ENCODE measurements around the gene KMT5B.

The KMT5B gene

DNA sequence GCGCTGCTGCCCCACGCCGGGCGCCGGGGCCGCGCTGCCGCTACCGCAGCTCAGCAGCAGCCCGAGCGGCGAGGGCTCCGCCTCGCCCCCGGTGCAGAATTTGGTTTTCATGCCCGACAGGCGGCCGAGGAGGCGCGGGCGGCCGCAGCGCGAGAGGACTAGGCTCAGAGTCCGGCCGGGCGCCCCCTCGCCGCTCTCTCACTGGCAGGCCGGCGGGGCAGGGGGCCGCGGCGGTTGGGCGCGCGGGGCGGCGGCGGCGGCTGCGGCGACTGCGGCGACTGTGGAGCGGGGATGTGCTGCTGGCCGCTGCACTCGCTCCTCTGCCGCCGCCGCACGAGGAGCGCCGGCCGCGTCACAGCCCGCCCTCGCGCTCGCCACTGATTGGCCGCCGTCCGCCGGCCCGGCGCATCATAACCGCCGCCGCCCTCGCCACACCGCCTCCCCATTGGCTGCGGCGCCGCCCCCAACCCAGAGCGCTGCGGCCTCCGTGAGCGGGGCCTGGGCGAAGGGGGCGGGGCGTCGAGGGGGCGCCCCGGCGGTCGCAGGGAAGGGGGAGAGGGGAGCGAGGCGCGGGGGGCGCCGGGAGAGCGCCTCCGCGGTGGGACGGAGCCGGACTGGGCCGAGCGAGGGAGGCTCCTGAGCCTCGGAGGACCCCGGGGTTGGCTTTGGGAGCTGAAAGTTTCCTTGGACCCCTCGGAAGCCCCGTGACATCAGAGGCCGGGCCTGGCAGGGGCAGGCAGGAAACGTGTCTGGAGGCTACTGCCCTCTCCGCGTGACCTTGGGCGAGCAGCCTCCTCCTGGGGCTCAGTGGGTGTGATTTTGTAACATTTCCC, 91.8 kb downstream of the KMT5B start, which contains the start of gene CHKA:
Gene CHKA (minus strand): TSS at position 322 of the 833 bp plus-strand sequence. CDS start 211 bp downstream, at position 111.
- peak; percentile 72 to 84 for DNase-seq (ENCODE audit: low read depth in 1 of 2, low spot score in 1 of 2)

DNA sequence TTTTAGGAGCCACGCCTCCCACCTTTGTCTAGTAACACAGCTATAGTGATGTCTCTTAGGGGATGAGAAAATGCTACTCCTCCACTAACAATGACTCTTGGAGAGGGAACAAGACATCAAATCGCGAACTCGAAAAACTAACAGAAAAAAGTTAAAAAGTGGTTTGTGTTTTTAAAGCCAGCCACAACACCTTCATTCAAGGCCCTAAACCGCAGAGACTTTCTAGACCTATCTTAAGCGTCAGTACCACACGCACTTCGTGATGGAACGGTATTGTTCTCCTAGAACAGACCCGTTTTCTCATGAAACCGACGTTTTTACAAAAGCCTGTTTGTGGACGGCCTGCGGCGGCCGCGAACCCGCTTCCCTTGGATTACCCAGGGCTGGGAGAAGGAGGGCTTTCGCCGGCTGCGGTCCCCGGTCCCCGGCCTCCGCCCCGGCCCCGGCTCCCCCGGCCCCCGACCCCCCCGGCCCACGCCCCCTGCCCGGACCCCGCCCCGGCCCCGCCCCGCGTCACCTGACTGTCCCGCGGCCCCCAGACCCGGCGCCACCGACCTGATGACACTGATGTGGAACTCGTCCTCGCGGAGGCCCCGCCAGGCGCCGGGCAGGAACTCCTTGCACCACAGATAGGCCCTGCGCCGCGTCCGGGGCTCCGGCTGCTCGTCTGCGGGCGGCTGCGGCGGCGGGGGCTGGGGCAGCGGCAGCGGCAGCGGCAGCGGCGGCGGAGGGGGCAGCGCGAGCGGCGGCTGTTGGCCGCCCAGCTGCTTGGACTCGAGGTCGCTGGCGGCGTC, 92.6 kb downstream of the KMT5B start:
- DNase-seq (ENCODE audit: low read depth in 1 of 2, low spot score in 1 of 2) = peak in 1 of 2 donors; percentile 24

DNA sequence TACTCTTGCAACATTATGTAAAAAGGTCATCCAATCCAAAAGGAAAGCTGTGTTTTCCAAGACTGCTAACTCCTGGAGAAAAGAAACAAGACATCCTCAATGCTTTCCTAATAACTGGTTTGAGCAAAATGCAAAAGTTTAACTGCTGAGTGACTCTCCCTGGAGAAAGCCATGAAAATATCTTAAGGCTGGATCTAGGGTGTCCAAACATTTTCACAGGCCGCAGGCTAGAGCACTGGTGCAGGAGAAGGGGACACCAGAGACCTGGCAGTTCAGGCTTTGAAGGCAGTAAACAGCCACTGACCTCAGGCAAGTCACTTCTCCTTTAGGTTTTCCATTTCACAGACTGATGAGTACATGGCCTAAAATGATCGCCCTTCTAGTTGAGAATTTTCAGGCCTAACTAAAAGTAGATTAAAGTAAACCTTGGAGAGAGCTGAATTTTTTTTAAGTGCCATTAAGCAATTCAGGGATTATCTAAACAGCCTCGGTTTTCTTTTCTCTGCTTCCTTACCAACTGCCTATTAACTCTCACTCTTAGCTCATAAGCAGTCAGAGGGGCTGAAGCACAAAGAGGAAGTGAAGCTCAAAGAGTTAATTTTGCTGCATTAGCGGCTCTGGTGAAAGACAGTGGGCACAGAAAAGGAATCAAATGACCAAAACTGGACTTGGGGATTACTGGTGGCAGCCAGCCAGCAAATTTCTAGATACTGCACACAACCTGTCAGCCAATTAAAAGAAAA, 94.2 kb downstream of the KMT5B start:
- DNase-seq (ENCODE audit: low read depth in 1 of 2, low spot score in 1 of 2) = no peak

DNA sequence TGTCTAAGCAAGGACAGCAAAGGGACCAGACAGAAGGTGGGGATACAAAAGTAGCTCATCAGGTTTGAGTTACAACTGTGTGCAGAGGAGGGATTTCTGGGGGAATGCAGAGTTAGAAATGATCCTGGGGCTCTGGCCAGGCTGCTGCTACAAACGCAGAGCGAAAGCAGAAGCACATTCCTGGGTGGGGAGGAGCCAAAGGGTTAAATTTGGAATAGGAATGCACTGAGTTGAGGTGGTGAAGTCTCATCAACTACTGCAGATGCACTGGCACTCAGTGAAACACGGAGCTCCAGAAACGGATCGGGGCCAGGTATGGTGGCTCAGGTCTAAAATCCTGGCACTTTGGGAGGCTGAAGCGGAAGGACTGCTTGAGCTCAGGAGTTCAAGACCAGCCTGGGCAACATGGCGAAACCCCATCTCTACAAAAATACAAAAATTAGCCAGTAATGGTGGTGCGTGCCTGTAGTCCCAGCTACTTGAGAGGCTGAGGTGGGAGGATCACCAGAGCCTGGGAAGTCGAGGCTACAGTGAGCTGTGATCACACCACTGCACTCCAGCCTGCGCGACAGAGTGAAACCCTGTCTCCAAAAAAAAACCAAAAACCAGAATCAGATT, 95.1 kb downstream of the KMT5B start:
- no peak for DNase-seq (ENCODE audit: low read depth in 1 of 2, low spot score in 1 of 2)

DNA sequence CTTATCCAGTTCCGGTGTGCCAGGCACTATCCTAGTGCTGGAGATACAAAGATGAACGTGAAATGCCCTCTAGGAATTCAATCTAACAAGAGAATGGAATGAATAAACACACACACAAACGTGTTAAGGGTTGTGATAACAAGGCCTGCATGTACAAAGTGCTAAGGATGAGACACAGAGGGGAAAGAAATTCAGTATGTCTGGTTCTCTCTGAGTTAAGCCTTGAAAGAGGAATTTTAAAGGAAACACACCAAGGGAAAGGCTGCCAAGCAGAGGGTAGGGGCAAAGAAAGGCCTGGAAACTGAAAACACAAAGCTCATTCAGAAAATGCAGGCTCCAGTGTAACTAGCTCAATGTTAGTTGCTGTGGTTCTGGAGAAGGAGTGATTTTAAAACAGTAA, 96.1 kb downstream of the KMT5B start:
- no peak for DNase-seq (ENCODE audit: low read depth in 1 of 2, low spot score in 1 of 2)

DNA sequence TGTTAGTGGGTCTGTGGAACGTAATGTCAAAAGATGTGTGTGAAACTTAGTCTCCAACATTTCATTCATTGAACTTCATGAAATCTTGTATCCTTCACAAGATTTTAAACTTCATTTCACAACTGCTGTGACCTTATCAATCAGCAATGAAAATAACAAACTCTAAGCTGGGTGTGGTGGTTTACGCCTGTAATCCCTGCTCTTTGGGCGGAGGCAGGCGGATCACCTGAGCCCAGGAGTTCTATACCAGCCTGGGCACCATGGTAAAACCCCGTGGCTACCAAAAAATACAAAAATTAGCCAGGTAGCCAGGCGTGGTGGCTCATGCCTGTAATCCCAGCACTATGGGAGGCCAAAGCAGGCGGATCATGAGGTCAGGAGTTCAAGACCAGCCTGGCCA, 97.0 kb downstream of the KMT5B start:
- no peak for DNase-seq (ENCODE audit: low read depth in 1 of 2, low spot score in 1 of 2)

DNA sequence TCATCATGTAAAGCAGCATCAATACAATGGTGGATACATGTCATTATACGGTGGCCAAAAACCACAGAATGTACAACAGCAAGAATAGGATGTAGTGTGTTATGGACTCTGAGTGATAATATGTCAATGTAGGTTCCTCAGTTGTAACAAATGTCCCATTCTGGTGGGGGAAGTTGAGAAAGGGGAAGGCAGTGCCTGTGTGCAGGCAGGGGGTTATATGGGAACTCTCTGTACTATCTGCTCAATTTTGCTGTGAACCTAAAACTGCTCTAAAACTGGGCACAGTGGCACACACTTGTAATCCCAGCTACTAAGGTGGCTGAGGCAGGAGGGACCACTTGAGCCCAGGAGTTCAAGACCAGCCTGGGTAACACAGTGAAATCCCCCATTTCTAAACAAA, 97.8 kb downstream of the KMT5B start:
- DNase-seq (ENCODE audit: low read depth in 1 of 2, low spot score in 1 of 2) = no peak

DNA sequence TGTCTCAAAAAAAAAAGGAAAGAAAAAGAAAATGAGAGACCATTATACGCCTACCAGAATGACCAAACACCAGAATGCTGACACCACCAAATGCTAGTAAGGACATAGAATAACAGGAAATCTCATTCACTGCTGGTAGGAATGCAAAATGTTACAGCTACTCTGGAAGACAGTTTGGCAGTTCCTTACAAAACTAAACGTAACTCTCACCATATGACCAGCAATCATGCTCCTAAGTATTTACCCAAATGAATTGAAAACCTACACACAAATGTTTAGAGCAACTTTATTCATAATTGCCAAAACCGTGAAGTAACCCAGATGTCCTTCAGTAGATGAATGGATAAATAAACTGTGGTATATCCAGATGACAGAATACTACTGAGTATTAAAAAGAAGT, 99.1 kb downstream of the KMT5B start:
- no peak for DNase-seq (ENCODE audit: low read depth in 1 of 2, low spot score in 1 of 2)

DNA sequence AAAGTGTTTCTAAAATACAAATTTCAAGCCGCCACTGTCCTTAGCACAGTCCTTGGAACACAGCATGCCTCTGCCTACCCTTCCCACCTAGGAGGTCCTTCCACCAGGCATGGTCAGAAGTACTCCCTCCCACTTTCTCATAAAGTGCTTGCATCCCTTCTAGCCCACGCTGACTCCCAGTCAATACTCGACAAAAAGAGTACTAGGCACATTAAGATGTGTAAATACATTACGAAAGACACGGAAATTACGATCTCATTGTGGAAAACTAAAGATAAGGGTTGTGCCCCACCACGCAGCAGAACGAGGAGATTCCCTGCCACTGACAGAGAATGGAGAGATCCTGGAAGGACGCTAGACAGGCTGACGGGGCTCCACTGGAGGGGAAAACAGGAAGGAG, 105.4 kb downstream of the KMT5B start:
- DNase-seq (ENCODE audit: low read depth in 1 of 2, low spot score in 1 of 2) = no peak

DNA sequence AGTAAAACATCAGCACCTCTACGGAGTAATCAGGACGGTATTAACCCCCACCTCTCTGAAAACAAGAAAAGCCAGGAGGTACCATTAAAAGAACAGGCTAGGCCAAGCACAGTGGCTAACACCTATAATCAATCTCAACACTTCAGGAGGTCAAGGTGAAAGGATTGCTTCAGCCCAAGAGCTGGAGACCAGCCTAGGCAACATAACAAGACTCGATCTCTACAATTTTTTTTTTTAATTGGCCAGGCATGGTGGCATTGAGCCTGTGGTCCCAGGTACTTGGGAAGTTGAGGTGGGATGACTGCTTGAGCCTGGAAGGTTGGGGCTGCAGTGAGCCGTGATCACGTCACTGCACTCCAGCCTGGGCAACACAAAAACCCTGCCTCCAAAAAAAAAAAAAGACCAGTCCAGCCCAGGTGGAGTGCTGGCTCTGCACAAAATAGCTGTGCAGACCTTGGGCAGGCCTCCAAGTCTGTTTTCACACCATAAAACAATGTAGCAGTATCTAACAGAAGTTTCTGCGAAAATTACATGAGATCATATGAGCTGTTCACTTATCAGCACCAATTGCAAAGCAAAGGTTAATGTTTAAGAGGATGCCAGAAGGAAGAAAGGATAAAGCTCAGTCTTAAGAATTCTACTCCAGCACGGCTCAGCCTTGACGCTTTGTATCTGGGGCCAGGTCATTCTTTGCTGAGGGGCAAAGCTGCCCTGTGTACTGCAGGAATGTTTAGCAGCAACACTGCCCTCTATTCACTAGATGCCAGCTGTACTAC, 106.7 kb downstream of the KMT5B start:
- DNase-seq (ENCODE audit: low read depth in 1 of 2, low spot score in 1 of 2) = no peak
